HG02885 (cell line): ENCODE measurements around the gene WASF2.
"Not testable (repeated sequence)": the region's sequence is repeated elsewhere in the genome, so short reads cannot be mapped to it uniquely, and the experiment has no call there.

Source experiments
- ATAC-seq: cut with Tn5 transposase; IDR thresholded peaks from one replicate; pipeline ENCODE4 v1.9.1; 2021; ENCODE audit warnings: mild to moderate bottlenecking; ENCODE audit not compliant: unreplicated experiment, poor library complexity

The WASF2 gene

DNA sequence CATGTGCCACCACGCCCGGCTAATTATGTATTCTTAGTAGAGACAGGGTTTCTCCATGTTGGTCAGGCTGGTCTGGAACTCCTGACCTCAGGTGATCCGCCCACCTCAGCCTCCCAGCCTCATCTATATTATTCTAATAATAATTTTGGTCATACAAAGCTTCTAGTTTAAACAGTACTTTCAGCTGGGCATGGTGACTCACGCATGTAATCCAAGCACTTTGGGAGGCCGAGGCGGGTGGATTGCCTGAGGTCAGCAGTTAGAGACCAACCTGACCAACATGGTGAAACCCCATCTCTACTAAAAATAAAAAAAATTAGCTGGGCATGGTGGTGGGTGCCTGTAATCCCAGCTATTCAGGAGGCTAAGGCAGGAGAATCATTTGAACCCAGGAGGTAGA, 26.1 kb downstream of the WASF2 start:
- ATAC-seq = not testable (repeated sequence)

DNA sequence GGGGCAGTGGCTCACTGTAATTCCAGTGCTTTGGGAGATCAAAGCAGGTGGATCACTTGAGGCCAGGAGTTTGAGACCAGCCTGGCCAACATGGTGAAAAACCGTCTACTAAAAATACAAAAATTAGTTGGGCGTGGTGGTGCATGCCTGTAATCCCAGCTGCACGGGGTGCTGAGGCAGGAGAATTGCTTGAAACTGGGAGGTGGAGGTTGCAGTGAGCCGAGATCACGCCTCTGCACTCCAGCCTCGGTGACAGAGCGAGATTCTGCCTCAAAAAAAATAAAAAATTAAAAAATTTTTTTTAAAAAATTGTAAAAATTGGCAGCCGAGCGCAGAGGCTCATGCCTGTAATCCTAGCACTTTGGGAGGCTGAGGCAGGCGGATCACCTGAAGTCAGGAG, 31.4 kb downstream of the WASF2 start:
- ATAC-seq = not testable (repeated sequence)

DNA sequence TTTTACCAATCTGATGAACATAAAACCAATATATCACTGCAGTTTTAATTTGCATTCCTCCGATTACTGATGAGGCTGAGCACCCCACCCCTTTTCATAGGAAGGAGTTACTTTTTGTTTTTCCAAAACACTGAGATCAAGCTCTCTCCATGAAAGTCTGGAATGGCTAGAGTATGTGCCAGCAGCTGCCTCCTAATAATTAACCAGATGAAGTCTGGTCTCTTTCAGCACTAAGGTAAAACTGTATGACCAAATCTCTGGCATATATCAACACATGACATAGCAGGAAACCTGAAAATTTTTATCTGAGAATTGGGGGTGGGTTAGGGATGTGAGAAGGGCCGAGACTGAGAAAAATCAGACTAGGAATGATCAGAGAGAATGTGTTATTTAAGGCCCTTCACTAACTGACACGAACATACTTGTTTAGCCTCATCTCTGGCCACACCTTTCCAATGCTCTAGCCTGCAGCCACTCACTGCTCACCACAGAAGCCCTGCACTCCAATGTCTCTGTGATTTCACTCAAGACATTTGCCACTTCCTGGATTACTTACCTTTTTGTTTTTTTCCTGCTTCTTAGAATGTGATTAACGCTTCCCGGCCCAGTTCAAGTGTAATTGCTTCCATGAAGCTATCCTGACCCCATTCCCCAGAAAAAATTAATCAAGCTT, 34.7 kb downstream of the WASF2 start:
- no peak for ATAC-seq

DNA sequence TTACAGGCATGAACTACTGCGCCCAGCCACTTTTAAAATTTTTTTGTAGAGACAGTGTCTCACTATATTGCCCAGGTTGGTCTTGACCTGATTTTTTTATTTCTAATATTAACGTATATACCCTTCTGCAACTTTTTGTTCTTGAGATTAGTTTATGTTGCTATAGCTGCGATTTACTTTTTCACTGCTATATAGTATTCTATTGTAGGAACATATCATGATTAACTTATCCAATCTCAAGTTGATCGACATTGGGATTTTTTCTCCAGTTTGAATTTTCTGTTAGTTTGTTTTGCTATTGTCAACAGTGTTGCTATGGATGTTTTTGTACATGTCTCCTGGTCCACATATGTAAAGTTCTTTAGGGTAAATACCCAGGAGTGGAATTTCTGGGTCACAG, 35.4 kb downstream of the WASF2 start:
- ATAC-seq = no peak

DNA sequence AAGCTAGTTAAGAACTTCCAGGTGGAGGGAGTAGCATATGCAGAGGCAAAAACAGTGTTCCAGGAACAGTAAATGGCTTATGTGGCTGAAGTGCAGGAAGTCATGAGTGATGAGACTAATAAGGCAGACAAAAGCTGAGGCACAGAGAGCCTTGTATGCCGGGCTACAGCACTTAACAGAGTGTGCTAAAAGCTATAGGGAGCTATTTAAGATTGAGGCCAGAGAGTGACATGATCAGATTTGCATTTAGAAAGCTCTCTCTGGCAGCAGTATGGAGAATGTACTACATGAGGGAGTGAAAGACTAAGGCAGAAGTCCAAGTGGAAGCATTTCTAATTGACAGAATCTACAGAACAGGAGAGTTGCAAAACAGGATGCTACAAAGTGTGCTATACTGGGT, 38.6 kb downstream of the WASF2 start:
- no peak for ATAC-seq

DNA sequence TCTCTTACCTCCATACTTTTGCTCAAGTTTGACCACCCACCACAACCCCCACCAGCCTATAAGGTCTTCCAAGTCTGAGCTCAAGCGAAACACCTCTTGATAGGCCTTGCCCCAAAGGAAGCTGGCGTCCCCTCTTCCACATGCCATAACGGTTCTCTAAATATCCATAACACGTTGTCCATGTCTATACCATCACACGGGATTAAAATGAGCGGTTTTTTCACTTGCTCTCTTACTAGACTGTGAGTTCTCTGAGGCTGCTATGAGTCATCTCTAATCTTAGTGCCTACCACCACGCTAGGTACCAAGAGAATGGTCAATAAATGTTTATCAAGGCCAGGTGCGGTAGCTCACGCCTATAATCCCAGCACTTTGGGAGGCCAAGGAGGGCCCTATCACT, 41.0 kb downstream of the WASF2 start:
- ATAC-seq = no peak

DNA sequence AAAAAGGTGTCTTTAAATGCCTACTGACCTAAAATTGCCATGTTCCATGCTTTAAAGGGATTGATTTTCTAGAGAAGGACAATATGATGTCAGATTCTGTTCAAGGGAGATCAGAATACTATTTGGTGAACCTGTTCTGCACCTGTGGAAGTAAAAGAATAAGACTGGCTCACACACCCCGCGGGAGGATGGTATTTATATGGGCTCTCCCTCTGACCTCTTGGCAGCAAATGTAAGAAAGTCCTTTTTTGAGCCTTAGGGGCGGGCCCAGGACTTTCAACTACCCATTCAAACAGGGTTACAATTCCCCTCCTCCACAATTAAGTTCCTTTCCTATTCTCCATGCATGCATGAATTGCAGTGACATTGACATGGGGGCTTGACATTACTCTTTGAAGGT, 42.1 kb downstream of the WASF2 start:
- no peak for ATAC-seq

DNA sequence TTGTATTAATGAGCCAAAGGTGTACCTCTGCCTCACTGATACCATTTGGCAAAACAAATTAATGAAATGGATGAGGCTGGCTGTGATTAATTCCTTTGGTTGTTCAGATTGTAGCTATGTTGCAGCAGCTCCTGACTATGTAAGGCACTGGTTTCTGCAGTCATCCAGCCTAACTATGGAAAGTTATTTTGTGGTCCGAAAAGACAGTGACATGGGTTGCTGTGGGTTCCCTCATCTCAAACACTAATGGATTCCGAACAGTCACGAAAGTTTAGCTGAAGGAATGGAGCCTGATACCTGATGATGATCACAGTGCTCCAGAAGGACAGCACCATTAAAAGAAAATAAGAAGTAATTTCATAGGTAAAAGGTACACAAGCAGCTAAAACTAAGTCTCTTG, 42.6 kb downstream of the WASF2 start:
- ATAC-seq = no peak

DNA sequence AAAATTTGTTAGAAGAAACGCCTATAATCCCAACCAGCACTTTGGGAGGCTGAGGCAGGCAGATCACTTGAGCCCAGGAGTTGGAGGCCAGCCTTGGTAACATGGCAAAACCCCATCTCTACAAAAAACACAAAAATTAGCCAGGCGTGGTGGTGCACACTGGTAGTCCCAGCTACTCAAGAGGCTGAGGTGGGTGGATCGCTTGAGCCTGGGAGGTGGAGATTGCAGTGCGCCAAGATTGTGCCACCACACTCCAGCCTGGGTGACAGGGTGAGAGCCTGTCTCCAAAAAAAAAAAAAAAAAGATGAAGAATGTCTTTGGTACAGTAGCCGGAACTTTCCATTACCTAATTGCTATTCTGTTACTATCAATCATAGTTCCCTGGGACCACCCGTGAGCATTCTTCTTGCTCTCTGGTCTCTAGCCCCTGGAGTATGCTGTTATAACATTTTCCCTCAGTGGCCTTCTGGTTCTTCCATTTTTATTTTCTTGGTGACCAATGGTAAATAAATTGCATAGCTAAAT, 43.4 kb downstream of the WASF2 start:
- ATAC-seq = no peak

DNA sequence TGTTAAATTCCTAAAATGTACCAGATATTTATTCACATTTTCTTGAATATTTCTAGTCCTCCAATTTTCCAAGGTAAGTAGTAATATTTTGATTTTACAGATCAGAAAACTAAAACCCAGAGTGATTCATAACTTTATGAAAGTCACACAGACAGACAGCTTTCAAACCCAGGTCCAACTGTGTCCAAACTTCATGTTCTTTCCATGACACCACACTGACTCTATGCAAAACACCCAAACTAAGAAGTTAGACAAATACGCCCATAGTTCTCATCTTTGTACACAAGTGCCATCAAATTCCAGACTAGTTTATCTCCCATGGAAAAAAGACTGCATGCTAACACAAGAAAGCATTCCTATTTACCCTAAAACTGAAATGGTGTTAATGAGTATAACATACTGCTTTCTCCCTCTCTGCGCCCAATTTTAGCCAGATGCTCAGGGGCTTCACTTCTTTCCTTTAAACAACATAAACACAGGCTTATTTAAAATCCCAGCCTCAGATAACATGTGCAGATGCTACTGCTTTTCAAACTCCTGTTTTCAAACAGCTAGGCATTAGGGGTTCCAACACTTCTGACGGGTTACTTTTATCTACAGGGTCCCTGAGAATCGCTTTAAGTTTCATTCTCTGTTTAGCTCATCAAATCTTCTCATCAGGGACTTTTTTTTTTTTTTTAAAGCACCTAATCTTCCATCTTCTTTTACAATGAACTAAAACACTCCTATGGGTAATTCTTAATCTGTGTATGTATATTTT, 44.6 kb downstream of the WASF2 start:
- ATAC-seq = no peak

DNA sequence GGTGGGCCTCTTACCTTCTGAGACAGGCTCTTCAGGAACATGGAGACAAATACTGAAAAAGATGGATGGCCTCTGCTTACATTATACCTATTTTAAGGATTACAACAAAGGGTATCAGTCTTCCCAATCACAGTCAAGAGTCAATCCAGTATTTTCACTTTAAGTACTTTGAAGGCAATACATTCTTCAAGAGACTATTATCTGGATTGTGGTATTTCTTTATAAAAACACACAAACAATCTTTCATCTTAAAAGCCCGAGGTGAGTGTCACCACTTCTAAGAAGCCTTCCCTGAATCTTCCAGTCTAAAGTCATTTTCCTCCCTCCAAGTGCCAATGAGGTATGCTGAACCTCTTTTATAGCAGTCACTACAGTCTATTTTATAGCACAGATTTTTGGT, 45.3 kb downstream of the WASF2 start:
- no peak for ATAC-seq

DNA sequence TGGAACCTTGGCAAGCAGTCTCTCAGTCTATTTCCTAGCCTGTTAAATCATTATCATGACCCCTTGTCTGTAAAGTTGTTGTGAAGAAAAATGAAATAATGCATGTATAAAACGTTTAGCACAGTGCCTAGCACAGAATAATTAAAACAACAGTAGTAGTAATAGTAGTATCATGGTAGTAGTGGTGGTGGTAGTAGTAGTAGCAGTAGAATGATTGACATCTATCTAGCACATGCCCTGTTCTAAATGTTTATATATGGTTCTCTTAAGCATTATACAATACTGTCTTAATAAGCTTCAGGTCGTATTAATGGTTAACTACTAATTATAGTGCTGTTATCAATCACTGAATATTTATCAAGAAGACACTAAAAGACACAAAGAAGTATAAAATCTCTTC, 50.8 kb downstream of the WASF2 start:
- no peak for ATAC-seq

DNA sequence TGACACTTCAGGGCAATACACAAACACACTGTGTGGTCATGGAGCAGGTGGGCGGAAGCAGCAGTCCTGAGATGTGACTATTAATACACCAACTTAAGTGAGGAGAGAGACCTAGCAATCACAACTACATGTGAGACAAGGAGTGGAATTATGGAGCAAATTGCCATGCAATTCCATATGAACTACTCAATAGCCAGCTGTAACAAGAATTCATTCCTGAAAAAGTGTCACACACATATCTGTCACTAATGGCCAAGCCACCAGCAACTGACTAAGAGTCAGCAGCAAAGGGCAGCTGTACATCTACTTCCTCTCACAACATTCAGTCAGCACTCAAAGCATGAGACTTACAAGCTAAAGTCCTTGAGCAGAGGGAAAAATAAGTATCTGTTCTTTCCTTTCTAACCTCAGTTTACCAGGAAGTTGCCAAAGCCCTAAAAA, 51.3 kb downstream of the WASF2 start:
- no peak for ATAC-seq

DNA sequence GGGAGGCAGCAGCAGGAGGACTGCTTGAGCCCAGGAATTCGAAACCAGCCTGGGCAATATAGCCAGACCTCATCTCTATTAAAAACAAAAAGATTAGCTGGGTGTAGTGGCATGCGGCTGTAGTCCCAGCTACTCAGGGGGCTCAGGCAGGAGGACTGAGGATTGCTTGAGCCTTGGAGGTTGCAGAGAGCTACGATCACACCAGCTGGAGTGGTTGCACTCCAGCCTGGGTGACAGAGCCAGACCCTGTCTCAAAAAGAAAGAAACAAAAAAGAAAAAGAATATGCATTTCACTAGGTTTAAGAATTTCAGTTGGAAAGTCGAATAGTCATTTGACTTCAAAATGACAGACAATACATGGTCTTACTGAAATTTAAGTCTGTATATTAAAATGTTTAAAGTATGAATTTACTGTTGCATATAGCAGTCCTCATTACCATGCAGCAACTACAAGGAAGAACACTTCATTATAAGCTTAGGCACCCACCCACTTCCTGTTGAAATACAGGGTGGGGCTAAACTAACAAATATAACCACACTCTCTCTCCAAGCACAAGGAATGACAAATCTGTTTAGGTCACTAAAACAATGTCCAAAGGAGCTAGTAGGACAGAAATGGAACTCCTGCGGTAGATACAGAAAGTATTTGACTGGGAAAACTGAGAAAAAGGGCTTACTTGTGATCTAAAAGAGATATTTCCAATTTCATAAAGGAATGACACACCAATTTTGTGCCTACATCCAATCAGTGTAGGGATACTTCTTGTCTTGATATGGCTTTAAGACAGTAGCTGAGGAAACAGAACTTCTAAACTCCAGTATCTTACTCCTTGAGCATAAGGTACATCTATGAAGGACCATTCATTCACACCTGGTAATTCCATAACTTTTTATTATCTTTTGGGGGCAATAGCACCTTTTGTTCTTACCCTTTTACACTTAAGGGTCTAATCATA, 53.5 kb downstream of the WASF2 start:
- ATAC-seq = no peak

DNA sequence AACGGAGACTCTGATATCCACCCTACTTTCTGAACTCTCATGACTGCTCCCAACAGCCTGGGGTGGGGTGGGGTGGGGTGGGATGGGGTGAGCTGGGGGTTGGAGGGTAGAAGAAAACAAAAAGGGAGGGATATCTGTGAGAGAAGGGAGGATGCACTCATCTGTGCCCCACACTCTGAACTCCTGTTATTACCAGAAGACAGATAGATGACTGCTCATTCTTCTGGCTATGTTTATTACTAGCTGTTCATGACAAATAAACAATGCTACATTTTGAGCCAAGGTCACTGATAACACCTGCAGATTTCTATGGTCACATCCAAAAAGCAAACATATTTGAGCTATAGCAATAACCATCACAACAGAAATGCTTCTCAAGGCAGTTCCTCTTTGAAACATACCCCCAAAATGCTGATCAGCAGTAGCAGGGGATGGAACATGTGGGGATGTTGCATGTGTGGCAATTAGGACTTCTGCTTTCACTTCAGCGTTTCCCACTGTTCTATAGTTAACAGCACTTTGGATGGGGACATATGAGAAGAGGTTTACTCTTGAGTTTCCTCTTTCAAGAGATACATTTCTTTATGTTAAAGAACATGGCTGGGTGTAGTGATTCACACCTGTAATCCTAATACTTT, 54.3 kb downstream of the WASF2 start:
- ATAC-seq = no peak

DNA sequence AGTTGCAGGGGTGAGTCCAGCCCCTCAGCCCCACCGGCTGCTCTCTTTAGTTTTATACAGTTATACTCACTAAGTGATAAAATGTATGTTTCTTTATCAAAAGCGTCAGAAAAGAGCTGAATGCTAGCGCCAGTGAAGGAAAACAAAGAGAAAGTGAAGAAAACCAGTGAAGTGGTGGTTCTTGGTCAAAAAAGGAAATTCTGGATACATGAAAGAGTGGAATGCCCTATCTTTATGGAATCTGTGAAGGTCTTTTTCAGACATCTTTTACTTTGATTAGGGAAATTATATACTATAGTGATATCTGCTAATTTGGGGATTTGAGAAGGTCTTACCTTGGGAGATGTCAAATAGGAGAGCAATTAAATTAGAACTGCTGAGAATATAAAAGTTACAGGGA, 56.3 kb downstream of the WASF2 start:
- ATAC-seq = no peak

DNA sequence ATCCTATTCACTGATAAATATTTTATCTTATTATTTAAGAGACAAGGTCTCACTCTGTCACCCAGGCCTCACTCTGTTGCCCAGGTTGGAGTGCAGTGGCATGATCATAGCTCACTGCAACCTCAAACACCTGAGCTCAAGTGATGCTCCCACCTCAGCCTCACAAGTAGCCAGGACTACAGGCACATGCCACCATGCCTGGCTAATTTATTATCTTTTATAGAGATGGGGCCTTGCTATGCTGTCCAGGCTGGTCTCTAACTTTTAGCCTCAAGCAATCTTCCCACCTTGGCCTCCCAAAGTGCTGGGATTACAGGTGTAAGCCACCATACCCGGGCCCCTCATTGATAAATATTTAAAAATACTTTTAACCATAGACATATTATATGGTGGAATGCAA, 57.2 kb downstream of the WASF2 start:
- ATAC-seq = not testable (repeated sequence)

DNA sequence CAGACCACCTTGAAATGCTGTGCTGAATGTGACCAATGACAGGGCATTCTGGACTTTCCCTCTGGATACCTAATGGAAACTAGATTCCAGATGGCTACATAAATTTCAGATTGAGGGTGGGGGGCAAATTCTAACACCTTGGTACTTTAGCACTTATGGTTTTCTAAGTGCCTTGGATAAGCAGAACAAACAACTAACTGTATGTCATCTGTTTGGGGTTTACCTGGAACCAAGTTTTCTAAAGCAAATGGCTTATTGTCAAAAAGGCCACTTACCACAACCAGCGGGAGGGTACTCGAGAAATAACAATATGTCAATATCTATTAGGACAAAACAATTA, 58.4 kb downstream of the WASF2 start:
- no peak for ATAC-seq

DNA sequence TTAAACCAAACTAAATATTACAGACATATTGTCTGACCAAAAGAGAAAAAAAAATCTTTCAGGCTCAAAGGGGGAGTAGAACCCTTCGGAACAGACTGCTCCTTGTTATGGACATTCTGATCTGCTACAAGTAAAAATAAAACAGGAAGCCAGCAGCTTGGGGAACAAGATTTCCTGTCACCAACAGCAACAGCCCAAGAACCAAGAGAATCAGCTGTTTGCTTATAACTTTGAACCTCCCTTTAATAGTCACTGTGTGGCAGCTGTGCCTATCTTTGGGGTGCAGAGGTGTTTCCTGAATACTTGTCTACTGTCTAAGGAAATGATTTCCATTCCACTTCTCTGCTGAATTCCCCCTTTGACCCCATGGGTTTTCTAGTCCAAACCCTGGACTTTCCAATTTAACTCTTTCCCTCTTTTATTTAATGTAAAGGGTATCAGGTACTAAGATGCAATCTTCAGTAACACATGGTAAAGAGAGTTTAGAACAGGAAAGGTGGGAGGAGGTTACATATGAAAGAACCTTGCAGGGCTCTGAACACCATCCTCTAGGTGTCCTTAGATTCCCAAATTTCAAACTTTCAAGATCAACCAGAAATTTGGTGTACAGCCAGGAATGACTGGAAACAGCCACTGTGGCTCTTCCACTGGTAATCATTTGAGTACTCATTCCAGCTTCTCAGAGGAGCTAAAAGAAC, 58.9 kb downstream of the WASF2 start:
- ATAC-seq = no peak

DNA sequence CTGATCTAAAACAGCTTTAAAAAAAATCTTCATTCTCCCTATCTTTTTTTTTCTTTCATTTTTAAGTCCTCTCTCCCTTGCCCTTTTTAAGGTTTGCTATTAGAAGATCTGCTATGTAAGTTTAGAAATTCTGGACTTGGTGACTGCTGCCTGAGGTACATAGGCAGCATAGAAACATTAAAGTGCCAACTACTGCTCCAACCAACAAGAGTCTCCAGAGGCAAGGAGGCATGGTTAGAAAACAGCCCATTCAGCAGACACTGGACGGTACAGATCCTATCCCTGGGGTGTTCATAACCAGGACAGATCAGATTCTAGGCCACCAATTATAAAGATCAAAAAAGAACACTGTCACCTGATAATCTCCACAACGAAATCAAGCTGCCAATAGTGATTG, 60.9 kb downstream of the WASF2 start:
- ATAC-seq = no peak
